GM12801 (cell line): ENCODE results near the gene SCTR.

Source experiments
- CTCF ChIP-seq: IDR thresholded peaks from one replicate; pipeline ENCODE4 v1.5.1; 2011; ENCODE audit warnings: control low read depth; ENCODE audit not compliant: insufficient read length; ENCODE audit errors: extremely low read depth

Gene SCTR

GRCh38 chr2:119549241-119549640 is 25.0 kb upstream of the SCTR start:
- no peak for TF ChIP-seq CTCF

- TF ChIP-seq CTCF, result no peak
Measured at GRCh38 chr2:119548516-119549120, 24.3 kb upstream of the SCTR start.

DNA sequence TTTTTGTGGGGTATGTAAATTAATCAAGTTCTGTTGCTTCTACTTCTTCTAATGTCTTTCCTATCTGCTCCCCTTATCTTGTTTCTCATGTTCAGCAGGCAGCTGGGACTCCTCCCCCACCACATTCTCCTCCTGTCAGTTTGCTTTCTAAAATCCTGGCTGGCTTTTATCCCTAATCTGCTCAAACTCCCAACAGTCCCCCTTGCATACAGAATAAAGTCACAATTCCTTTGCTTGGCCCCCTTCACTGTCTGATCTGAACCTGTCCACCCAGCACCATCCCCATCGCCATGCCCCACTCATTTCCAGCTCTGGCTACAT is 22.1 kb upstream of the SCTR start:
- TF ChIP-seq CTCF, result no peak

DNA sequence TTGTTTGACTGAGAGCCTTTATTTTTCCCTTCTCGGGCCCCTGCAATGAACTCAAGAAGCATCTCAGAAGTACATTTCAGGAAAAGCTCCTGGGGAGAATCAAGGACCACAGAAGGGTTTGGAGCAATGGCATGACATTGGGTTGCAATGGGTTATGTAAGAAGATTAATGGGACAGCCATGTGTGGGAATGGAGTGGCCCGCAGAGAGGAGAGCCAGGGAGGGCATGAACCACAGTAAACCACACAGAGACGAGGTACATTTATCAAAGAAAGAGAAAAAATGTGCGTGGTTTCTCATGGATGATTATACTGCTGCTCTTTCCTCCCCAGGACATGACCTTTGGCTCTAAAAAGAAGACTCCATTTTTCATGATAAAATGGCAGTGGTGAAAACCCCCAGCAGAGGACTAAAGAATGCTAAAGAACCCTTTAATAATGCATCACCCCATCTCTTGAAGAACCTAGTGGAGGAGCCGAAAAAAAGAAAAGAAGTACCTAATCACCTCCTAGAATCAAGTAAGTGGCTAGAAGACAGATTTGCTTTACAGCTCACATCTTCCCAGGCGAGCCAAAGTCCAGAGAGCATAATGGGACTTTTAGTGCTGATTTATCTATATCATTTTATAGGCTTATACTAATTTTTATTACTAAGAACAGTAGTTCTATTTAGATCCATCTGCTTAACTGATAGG is 21.6 kb upstream of the SCTR start:
- no peak for TF ChIP-seq CTCF

DNA sequence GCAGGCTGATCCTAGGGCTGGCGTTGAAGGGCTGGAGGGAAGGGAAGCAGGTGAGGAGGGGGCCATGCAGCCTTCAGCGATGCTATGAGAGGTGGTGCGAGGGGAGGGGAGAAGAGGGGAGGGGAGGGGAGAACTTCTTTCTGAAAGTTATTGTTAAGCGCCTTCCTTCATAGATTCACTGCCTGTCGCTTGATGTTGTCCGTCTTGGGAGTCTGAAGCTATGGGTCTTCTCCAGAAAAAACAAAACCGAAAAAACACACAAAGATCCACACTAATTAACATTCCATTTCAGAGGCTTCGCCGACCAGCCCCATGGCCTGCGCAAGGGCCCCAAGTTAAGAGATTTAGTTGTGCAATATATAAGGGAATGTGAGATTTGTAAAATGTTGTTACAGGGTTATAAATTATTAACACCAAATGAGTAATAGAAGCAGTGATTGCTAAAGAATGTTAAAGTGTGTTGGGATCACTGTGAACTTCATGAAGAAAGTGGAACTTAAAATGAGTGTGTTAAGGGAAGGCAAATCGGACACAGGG is 20.7 kb upstream of the SCTR start:
- TF ChIP-seq CTCF, result no peak

DNA sequence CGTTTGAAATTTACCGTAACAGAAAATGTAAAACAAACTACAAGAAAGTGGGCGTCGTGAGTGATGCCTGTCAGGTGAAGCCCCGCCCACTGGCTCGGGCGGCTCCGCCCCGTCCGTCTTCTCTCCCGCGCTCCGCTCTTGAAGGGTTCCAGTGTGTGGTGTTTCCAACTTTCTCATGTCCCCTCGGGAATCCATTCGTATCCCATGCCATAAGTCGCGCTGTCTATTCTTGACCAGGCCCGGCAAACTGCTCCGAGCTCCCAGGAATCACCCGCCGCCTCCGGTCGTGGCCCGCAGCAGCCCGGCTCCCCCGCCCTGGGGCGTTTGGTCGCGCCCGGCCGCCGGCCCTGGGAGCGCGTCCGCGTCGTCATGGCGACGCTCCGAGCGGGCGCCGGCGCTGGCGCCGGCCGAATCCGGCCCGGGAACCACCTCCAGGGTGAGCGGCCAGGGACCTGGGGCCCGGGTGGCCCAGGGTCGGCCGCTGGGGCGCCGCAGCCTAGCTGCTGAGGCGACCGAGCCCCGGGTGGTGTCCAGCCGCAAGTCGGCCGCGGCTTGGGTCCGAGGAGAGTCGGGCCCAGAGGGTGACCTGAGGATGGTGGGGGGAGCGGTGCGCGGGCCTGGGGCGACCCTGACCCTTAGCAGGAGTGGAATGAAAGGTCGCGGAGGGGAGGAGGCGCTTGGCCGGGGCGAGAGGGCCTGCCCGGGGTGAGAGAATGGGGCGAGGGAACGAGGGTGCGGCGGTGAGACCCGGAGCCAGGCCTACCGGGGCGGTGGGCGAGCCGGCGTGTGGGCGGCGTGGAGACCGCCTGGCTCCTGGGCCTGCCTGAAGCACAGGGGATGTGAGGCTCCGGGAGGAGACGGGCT is 20.0 kb upstream of the SCTR start, which contains the start of gene CFAP221:
CFAP221 (plus strand) TSS at position 375 of the 864 bp plus-strand sequence. CDS start 1,683 bp downstream, outside the sequence.
- TF ChIP-seq CTCF, result no peak

GRCh38 chr2:119541476-119541875 is 17.2 kb upstream of the SCTR start:
- no peak for TF ChIP-seq CTCF
